GM10266 (cell line): ENCODE data around the gene SLC26A11.

Source experiments
- DNase-seq: peaks from one replicate; pipeline ENCODE4 v3.0.0; 2012; ENCODE audit errors: extremely low spot score
- TF ChIP-seq, protein P1 (sequence below): IDR thresholded peaks from 2 replicates; pipeline ENCODE4 v1.5.1; 2012; ENCODE audit warnings: mild to moderate bottlenecking, low read depth; ENCODE audit not compliant: control insufficient read depth, insufficient read depth; ENCODE audit errors: missing control alignments

Gene SLC26A11

DNA sequence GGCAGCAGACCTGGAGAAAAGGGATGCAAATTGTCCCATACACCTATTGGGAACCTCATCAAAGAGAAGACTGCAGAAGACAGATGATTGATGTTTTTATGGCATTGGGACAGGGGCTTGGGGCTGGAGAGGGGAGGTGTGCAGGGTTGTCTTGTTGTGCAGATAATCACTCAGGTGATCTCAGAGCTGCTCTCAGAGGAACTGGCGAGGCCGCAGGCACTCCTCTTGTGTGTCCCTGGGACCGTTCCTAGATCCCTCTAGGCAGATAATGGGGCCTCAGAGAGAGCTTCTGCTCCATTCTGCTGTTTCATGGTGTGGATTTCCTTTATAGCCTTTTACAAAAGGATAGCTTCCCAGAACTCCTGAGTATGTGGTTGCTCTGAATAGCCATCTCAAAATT is 42.1 kb downstream of the SLC26A11 start:
- TF ChIP-seq, protein P1, sequence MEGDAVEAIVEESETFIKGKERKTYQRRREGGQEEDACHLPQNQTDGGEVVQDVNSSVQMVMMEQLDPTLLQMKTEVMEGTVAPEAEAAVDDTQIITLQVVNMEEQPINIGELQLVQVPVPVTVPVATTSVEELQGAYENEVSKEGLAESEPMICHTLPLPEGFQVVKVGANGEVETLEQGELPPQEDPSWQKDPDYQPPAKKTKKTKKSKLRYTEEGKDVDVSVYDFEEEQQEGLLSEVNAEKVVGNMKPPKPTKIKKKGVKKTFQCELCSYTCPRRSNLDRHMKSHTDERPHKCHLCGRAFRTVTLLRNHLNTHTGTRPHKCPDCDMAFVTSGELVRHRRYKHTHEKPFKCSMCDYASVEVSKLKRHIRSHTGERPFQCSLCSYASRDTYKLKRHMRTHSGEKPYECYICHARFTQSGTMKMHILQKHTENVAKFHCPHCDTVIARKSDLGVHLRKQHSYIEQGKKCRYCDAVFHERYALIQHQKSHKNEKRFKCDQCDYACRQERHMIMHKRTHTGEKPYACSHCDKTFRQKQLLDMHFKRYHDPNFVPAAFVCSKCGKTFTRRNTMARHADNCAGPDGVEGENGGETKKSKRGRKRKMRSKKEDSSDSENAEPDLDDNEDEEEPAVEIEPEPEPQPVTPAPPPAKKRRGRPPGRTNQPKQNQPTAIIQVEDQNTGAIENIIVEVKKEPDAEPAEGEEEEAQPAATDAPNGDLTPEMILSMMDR: no peak
- no peak for DNase-seq

GRCh38 chr17:80262775-80263244 is 42.6 kb downstream of the SLC26A11 start:
- DNase-seq: no peak

GRCh38 chr17:80263253-80264204 is 43.3 kb downstream of the SLC26A11 start:
- TF ChIP-seq, protein P1: peak; percentile 39
- peak; percentile 90 for DNase-seq

More at GRCh38 chr17:80262775-80263244, 42.6 kb downstream of the SLC26A11 start:
- TF ChIP-seq, protein P1: no peak

GRCh38 chr17:80264205-80265075 is 44.2 kb downstream of the SLC26A11 start:
- no peak for DNase-seq

GRCh38 chr17:80265205-80266068 is 45.2 kb downstream of the SLC26A11 start:
- peak; percentile 69 for DNase-seq

More at GRCh38 chr17:80264205-80265075, 44.2 kb downstream of the SLC26A11 start:
- TF ChIP-seq, protein P1: no peak

DNA sequence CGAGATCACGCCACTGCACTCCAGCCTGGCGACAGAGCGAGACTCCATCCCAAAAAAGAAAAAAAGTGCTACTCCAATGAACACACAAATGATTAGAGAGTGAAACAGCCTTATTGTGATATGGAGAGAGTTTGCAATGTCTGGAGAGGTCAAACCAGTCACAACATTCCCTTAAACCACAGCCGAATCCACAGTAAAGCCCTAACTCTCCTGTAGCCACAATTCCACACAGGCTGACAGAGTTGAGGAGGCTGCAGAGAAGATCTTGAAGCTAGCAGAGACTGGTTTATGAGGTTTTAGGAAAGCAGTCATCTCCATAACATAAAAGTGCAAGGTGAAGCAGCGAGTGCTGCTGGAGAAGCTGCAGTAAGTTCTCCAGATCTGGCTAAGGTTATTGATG is 47.2 kb downstream of the SLC26A11 start:
- TF ChIP-seq, protein P1: no peak
- DNase-seq: no peak

More at GRCh38 chr17:80265205-80266068, 45.2 kb downstream of the SLC26A11 start:
- TF ChIP-seq, protein P1: no peak
